Right lung (tissue), 5 donors: ENCODE data around the gene MAD1L1. TPM values are rescaled to one million over a fixed set of nuclear protein-coding genes. Genes with fewer than 3 reads are reported as not detected.

Experiments
- DNase-seq, 2 donors: peaks; one replicate each; pipeline ENCODE4 v3.0.0-alpha.2; 2013
- polyA plus RNA-seq, 5 donors: library from polyadenylated mRNA; unstranded; fragments of 120-200 nt; gene quantifications; one replicate each; pipeline versions ENCODE4 v1.2.1 to v1.2.3, GENCODE V29; 2013; ENCODE audit warnings: inconsistent platforms in 1 of 5, low replicate concordance in 1 of 5; ENCODE audit not compliant: insufficient read length in 5 of 5, insufficient read depth in 1 of 5

Gene MAD1L1
- polyA plus RNA-seq, 5 donors: 15.5 to 26.8 (median 23.1) TPM

DNA sequence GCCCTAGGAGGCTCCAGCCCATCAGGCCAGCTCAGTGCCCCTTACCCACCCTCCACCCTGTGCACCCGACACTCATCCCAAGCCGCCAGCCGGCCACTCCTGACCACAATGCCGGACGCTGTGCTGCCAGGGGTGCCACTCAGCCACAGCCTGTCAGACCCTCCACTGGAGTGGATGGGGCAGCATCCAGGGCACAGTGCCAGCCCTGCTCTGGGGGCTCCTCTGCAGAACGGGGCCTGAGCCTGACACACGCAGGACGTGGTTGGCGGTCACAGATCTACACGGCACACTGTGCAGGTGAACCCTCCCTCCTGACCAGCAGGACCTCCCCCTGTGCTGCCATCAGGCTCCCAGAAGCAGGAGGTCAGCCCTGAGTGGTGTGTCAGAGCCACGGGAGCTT, 114.7 kb downstream of the MAD1L1 start:
- no peak for DNase-seq

DNA sequence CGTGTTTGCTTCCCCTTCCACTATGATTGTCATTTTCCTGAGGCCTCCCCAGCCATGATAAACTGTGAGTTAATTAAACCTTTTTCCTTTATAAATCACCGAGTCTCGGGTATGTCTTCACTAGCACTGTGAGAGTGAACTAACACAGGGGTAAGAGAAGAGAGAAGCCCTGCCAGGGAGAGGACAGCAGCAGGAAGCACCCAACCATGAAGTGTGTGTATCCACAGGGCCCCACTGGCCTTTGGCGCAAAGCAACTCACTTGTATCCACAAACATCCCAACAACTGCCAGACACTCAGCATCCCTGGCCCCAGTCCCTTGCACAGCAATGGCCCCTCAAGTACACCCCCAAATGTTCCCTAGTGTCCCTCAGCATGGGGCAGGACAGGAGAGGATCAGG, 115.1 kb downstream of the MAD1L1 start:
- no peak for DNase-seq

DNA sequence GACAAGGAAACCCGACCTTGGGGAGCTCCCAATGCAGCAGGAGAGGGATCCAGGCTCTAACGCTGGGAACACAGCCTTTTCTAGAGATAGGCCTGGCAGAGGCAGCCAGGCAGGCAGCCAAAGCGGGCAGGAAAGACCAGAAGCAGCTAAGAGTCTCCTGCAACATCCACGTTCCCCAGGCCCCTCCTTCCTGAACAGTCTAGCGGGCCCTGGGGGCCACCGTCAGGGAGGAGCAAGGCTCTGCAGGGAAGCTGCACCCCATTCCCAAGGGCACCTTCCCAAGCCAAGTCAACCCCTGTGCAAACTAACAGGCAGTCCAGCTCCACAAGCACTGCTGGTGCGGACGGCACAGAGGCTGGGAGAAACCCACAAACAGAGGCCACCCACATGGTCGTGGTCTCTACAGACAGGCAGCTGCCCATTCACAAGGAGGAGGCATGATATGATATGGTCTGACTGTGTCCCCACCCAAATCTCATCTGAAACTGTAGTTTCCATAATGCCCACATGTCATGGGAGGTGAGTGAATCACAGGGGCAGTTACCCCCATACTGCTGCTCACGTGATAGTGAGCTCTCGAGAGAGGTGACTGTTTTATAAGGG, 115.7 kb downstream of the MAD1L1 start:
- peak; percentile 57 to 66 for DNase-seq

DNA sequence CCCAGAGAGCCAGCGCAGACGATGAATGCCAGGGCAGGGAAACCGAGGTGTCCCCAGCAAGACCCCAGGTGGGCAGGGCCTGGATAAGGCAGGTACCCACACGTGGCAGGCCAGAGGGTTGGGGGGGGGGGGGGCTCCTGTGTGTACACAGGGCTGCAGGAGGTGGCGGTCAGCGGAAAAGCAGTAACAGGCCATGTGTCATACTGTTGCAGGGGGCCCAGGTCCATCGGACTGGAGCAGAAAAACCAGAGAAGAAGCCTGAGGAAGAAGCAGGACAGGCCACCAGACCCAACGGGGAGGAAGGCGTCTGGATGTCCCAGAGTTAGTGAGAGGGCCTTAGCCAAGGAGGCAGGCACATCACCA, 116.3 kb downstream of the MAD1L1 start:
- no peak for DNase-seq

DNA sequence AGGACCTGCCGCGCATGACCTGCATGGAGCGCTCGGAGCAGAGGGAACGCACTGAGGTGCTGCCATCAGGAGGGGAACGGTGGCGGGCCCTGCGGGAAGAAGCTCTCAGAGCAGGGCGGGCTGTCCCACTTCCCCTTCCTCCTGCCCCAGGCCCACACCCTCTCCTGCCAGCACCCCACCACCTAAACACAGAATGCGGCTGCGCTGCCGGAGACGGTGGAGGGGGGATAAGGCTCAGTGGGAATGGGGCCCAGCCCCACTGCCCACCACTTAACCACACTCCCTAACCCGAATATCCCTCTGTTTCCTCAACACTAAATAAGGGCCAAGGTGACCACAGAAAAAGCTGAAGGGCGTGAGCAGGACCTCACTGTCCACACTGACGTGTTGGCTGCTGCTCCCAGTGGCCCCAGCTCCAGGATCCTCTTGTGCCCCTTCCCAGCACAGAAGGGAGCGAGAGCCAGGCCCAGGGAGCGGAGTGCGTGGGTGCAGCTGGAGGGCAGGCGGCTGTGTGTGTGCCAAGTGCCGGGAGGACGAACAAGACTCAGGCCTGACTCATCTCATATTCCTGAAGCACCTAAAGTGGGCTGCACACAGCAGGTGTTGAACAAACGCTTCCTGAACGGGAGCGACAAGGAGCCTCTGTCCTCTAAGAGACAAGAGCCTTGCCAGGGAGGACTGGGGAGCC, 116.8 kb downstream of the MAD1L1 start:
- no peak for DNase-seq

DNA sequence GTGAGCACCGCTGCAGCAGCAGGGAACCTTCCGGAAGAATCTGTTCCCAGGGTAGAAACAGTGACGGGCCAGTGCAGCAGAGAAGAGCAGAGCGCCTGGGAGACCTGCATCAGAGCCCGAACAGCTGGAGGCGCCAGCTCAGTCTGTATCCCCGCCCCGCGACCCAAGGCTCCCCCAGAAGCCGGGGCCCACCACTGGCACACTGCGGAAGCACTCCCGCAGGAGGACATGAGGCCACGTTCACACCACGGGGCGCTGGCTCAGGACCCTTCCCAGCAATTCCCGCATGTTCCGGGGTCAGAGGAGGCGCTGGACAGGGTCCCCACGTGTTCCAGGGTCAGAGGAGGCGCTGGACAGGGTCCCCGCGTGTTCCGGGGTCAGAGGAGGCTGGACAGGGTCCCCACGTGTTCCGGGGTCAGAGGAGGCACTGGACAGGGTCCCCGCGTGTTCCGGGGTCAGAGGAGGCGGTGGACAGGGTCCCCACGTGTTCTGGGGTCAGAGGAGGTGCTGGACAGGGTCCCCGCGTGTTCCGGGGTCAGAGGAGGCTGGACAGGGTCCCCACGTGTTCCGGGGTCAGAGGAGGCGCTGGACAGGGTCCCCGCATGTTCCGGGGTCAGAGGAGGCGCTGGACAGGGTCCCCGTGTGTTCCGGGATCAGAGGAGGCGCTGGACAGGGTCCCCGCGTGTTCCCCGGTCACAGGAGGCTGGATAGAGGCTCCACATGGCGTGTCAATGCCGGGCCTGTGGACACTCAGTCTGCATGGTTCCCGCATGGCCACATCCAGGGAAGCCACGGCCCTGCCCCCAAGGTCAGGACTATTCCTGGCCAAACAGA, 117.6 kb downstream of the MAD1L1 start:
- DNase-seq: no peak

DNA sequence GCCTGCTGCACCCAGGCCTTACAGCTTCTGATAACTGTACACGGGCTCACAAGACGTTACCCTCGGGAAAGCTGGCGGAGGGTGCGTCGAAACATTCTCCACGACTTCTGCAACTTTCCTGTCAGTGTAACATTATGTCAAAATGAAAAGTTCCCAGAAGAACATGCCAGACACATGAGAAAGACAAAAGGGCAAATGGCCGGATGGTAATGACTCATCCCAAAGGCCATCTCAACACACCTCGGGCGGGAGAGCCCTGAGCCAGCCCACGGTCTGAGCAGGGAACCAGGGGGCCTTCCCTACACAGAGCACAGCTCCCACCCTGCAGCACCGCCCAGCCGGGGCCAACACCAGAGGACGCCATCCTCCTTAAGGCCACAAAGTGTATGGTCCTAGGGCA, 118.7 kb downstream of the MAD1L1 start:
- no peak for DNase-seq

DNA sequence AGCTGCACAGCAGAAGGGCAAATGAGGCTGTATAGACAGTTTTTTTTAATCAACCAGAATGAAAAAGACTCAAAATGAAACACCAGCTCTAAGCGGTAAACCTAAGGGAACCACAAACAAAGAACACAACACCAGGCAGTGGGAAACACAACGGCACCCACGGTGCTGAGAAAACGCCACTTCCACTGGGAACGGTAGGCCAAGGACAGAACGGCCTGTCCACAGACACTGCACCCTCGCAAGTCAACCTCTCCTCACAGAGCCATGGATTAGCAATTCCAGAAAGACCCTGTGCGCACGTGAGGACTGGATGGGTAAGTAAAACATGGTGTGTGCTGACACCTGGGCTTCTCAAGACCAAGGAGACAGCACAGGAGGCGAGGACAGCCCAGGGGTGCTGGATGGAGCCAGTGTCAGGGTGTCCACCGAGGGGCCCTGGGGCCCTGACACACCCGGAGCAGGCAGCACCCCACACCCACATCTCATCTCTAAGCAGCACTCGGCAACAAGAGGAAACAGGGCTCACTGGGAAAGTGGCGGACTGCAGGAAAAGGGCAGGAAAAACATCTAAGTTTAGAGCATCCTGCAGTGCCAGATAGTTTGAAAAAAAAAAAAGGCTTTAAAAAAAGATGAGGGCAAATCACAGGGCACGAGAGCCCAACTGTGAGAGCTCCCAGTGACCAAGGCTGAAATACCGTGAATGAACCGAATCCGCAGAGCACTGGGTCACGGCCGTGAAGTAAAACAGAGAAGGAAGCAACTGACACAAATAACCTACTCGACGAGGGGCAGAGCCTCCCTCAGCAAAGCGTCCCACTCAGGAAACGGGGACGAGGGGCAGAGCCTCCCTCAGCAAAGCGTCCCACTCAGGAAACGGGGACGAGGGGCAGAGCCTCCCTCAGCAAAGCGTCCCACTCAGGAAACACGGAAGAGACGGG, 120.2 kb downstream of the MAD1L1 start:
- no peak for DNase-seq

DNA sequence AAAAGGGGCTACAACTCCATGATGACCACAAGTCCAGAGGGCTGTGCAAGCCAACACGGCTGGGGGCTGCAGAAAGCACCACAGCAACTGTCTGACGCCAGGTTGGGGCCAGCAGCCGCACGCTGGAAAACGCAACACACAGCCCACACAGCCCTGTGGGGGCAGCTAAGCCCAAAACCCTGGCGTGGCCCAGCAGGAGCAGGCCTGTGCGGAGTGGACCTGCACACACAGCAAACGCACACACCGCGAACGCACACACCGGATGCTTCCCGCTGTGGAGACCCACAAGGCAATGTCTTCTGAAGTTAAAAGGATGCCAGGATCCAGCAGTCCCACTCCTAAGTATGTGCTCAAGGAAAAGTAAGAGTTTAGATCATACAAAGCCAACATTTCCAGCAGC, 121.2 kb downstream of the MAD1L1 start:
- no peak for DNase-seq

DNA sequence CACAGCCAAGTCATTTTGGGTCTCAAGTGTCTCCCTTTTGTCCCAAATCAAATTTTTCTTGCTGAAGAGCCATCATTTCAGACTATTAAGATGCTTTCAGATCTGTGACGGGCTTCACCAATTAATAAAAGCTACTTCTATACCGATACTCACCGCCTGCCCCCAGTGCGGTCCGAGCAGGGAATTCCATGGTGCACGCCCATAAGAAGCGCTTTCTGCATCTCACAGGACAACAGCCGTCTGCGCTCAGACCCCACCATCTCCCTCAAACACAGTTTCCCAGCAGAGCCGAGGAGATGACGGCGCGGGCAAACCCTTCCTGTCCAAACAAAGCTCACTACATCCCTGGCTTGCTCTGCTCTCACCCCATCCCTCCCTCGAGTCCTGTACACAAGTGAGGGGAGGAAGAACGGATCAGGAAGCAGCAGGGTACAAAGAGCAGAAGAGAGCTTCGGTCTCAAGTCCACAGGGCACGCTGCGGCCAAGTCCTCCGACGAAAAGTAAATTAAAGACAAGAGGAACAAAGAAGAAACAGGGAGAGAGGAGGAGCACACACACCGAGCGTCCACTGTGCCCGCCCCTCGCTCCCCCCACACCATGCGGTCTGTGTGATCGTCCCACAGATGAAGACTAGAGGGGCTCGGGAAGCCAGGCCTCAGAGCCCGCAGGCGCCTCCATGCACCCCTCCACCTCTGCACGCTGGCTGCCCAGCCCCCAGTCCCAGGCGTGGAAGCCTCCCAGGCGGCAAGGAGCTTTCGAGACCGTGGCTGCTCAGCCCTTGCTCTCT, 121.9 kb downstream of the MAD1L1 start:
- DNase-seq: no peak

DNA sequence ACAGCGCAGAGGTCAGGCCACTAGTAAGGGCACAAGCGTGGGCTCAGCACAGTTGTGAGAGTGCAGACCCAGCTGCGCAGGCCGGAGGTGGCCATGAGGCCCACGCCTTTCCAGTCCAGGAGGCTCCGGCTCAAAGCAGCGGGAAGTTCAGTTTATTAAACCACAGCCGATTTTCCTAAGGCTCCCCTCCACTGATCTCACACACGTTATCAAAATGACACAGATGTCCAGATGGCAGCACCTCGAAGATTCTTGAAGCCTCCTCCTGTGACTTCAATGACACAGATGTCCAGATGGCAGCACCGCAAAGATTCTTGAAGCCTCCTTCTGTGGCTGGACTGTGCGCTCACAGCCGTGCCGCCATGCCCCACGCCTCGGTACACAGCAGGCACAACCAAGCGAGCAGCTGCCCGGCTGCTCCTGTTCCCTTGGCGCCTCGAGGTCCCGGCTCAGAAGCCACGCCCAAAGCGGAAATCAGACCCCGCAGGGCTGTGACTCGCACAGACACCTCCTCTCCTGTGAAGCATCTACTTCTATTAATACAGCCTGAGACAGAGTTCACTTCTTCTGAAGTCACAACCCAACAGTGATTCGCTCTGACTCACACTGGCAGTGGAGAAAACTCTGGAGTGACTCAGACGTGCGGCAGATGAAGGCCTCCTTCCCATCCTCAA, 122.7 kb downstream of the MAD1L1 start:
- no peak for DNase-seq

DNA sequence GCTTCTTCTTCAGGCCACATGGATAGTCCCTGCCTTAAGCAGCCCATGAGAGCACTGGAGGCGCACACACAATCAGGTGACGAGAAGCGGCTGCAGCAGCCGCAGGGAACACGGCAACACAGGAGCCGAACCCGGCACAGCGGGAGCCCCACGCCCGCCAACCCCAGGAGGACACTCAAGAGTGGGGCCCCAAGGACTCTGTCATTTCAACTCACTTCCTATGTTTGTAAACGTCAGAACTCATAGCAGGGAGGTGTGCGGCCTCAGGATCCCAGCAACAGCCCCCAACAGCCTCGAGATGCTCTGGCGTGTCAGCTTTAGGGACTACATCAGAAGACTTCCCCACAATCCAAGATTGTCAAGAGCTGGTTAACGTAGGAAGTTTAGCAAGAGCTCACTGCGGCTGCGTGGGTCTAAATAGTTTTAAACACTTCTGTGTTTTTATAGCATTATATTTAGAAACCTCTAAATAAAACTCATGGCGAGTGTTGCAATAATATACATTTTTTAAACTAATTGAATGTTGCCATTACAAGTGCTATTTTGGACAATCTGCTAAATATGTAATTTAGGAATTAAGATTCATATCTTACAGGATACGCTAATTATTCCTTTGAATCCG, 123.4 kb downstream of the MAD1L1 start:
- DNase-seq: no peak

DNA sequence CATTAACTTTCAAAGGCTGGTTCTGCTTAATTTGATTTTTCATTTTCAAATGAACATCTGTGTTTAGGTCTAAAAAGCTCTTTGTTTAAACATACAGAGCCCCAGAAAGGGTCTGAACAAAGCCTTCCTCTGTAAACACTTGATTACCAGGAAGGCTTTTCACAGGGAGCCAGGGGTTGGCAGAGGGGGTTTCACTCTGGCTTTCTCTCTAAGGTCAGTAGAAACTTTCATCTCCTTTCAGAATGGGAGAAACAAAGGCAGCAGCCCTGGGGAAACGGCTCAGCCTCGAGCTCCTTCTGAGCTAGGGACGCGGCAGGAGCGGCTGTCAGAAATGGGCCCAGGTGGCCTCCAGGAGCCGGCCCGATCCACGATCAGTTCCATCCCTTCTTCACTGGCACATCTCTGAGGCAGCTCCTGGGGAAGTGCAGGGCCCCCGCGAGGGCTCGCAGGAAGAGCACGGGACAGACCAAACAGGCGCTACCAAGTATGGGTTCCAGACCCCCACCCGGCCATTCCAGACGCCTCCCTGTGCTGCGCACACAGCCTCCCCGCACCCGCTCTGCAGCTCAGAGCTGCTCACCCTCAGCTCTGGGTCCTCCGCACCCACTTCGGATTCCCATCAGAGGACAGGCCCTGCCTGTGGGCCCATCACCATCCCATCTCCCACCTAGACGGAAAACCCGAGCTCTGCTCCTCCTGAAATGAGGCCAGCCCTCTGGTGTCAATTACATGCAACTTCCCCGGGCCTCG, 124.1 kb downstream of the MAD1L1 start:
- no peak for DNase-seq

DNA sequence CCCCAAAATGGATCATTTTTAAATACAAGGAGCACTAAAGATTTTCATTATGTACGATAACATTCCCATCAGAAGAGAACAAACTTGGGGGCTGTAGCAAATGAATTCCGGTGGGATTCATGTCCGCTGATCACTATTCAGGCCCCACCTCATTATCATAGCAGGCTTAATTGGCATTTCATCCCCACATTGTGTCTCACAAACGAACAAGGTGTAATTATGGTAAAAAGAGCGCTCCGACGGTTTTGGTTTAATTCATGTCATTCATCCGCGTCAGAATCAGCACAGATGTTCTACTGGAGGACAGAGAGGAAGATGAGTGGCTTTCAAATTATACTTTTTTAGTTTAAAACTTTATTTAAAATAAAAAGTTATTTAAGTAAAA, 124.7 kb downstream of the MAD1L1 start:
- DNase-seq: no peak

DNA sequence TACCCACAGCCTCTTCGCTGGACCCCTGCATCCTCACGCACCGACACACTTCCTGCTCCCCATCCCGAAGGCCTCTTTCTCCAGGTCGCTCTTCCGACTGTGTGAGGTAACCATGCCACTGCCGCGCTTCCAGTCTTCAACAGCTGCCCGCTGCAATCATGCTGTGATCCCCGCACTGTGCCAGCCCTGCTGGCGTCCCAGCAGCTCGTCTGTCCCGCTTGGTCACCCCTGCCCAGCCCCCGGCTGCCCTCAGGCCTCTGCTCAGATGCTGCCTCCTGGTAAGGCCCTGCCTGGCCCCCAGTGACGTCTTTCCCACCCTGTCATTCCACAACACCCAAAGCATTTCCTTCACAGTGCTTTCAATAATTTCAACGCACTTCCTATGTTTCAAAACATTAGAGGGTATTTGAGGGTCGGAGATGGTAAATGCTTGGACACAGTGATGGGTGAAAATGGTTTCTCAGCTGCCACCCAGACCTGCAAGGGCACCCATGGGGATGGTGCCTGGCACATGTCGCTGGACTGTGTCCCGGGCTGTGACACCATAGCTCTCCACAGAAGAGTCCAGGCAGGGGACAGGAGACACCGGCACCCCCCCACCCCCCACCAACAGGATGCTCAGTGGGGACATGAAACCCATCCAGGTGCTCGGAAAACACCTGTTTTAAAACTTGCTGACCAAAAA, 125.2 kb downstream of the MAD1L1 start:
- DNase-seq: no peak

DNA sequence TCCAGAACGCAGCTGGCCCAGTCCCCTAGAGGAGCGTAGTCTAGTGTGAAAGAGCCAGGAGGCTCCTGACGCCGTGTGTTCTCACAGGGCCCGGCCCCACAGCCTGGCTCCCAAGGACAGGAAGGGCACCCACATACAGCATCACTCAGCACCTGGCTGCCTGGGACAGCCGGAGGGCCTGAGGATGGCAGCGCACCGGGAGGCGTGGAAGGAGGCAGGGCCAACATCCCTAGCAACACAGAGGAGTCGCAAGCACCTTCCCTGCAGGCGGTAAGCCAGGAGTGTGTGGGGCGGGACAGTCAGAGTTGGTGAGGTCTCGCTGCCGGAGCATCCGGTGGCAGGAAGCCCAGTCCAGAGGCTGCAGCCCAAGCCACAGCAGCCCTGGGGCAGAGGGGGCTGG, 125.8 kb downstream of the MAD1L1 start:
- no peak for DNase-seq

DNA sequence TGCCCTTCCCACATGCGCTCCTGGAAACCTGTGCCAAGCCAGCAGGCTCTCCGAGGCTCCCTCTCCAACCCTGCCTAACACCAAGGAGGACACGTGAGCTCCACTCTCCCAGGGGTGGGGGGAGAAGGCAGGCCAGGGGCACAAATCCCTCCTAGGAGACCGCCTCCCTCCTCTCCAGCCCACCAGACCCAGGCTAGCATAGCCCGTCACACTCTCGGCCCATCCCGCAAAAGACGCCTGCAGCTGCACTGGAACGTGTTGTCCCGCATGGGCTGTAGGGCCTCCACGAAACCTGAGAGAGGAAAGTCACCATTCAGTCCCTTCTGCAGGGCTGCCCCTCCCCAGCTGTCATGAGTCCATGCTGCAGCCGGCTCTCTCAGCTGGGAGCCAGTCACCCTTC, 126.3 kb downstream of the MAD1L1 start:
- no peak for DNase-seq

DNA sequence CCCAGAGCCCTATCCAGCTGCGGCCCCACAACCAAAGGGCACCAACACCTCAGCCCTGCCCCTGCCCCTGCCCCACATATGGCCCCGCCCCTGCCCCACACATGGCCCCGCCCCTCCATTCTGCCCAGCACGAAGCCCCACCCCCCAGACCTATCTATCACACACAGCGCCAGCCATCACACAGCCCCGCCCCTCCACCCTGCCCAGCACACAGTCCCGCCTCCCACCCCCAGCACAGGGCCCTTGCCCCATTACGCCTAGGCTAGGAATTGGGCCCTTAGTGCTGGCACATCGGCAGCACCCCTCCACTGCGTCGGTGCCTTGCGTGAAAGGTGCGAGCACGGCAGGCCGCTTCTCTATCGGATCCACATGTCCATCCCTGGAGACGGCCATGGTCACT, 126.8 kb downstream of the MAD1L1 start:
- no peak for DNase-seq

DNA sequence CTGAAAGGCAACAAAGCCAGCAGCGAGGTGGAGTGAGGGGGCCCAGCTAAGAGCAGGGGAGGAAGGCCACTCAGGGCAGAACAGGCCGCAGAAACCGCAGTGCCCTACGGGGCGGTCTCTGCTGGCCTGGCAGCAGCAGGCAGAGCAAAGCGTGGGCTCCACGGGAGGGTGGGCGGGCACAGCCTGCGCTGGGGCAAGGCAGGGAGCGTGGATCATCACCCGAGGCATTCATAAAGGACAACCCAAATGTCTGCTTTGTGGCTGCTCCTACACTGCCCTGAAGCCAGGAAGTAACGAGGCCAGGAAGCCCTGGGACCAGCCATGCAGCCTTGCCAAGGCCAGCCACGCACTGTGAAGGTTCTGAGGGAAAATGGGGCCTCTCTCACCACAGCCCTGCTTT, 127.5 kb downstream of the MAD1L1 start:
- no peak for DNase-seq
